Activated CD4-positive, alpha-beta T cell treated with anti-CD3 and anti-CD28 coated beads, Interleukin-2, amount 50 U/mL, for 24 hours (primary cell): ENCODE data around the gene MPST.

Experiments
- DNase-seq, 2 donors: peaks; one replicate each; pipeline ENCODE4 v3.0.0-alpha.2; 2020; ENCODE audit warnings: low read depth in 1 of 2, low spot score in 1 of 2

Gene MPST

GRCh38 chr22:37077802-37078448, 58.4 kb downstream of the MPST start:
- DNase-seq, result peak; percentile 84 to 91

- no peak for DNase-seq
These were observed 59.6 kb downstream of the MPST start for GRCh38 chr22:37079158-37079557.
